ENCODE results near the gene PLEKHO2. TPM values are rescaled to one million over a fixed set of nuclear protein-coding genes. Genes with fewer than 3 reads are reported as not detected.
"Not testable (repeated sequence)": the region's sequence is repeated elsewhere in the genome, so short reads cannot be mapped to it uniquely, and the experiment has no call there.

PLEKHO2 gene, protein sequence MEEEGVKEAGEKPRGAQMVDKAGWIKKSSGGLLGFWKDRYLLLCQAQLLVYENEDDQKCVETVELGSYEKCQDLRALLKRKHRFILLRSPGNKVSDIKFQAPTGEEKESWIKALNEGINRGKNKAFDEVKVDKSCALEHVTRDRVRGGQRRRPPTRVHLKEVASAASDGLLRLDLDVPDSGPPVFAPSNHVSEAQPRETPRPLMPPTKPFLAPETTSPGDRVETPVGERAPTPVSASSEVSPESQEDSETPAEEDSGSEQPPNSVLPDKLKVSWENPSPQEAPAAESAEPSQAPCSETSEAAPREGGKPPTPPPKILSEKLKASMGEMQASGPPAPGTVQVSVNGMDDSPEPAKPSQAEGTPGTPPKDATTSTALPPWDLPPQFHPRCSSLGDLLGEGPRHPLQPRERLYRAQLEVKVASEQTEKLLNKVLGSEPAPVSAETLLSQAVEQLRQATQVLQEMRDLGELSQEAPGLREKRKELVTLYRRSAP
- 10 to 100 TPM in 1 of 4 donors, 1 to 10 TPM in 3; 4.7 to 18.2 (median 7.4) TPM for total RNA-seq

DNA sequence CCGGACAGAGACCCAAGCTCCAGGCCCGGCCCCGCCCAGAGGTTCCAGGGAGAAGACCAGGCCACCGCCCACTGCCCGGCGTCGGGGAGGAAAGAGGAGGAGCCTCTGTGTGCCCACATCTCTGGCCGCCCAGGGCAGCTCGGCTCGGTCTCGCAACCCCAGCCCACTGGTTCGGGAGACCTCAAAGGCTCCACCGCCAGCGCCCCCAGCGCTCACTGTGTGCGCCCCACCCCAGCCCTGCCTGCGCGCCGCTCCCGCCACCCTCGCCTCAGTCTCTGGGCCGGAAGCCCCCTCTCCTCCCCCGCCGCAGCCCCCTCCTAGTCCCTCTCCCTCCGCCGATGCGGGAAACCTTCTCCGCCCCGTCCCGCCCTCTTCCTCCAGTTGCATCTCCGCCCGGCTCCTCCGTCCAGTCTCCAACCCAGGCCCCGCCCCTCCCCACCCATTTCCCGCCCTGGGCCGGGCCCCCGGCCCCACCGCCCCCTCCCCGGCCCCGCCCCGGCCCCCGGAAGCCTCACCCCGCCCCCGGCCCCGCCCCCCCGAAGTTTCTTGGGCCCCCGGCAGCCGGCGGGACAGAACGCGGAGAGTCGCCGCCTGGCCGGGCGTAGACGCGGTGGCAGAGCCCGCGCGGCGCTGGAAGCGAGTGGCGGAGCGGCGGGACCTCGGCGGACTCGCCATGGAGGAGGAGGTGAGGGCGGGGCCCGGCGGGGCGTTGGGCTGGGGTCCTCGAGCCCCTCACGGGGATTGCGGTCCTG is at the start of gene PLEKHO2:
PLEKHO2 (plus strand) TSS at position 572 of the 752 bp plus-strand sequence; CDS start at position 674, 102 bp downstream.
- Histone ChIP-seq H3K4me3 (peak within 1 kb of the TSS; percentile 78 to 98 (median 88)), H3K27me3 (no peaks in the 10 kb centered on the region), H3K4me1 (peaks cover 0 to 36% (median 28%) of the 10 kb centered on the region in 4 donors), H3K9me3 (no peaks in the 10 kb centered on the region), H3K36me3 (no peaks in the 10 kb centered on the region), H3K27ac (peak within 1 kb of the TSS; percentile 91 to 96 (median 94))
- TF ChIP-seq, protein P1, sequence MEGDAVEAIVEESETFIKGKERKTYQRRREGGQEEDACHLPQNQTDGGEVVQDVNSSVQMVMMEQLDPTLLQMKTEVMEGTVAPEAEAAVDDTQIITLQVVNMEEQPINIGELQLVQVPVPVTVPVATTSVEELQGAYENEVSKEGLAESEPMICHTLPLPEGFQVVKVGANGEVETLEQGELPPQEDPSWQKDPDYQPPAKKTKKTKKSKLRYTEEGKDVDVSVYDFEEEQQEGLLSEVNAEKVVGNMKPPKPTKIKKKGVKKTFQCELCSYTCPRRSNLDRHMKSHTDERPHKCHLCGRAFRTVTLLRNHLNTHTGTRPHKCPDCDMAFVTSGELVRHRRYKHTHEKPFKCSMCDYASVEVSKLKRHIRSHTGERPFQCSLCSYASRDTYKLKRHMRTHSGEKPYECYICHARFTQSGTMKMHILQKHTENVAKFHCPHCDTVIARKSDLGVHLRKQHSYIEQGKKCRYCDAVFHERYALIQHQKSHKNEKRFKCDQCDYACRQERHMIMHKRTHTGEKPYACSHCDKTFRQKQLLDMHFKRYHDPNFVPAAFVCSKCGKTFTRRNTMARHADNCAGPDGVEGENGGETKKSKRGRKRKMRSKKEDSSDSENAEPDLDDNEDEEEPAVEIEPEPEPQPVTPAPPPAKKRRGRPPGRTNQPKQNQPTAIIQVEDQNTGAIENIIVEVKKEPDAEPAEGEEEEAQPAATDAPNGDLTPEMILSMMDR (IDR thresholded peaks at IDR 0.05) = peak in 2 of 6 experiments; percentile 23
- peak; percentile 29 to 62 for TF ChIP-seq POLR2A (IDR thresholded peaks at IDR 0.05)
- peak; percentile 89 to 97 (median 95) for DNase-seq

DNA sequence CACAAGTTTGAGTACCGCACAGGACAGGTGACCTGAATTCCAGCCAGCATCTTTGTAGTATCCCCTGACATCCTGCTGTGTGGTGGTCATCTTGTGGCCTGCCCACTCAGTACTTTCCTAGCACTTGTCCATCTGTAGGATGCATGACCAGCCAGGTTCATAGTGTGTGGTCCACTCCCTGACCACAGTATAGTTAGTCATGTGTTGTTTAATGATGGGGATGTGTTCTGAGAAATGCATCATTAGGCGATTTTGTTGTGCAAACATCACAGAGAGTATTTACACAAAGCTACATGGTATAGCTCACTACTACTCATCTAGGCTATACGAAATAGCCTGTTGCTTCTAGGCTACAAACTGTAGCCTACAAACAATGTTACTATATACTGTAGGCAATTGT is 49.4 kb upstream of the PLEKHO2 start:
- no peak for DNase-seq
- TF ChIP-seq, protein P1 (IDR thresholded peaks at IDR 0.05) = no peak
- no peak for TF ChIP-seq POLR2A (IDR thresholded peaks at IDR 0.05)
- no peak overlapping the region for H3K27ac ChIP-seq
- no peaks in the 10 kb centered on the region for H3K27me3 ChIP-seq
- H3K4me1 ChIP-seq = no peaks in the 10 kb centered on the region
- no peaks in the 10 kb centered on the region for H3K9me3 ChIP-seq
- H3K36me3 ChIP-seq = no peaks in the 10 kb centered on the region
- H3K4me3 ChIP-seq = no peak overlapping the region

DNA sequence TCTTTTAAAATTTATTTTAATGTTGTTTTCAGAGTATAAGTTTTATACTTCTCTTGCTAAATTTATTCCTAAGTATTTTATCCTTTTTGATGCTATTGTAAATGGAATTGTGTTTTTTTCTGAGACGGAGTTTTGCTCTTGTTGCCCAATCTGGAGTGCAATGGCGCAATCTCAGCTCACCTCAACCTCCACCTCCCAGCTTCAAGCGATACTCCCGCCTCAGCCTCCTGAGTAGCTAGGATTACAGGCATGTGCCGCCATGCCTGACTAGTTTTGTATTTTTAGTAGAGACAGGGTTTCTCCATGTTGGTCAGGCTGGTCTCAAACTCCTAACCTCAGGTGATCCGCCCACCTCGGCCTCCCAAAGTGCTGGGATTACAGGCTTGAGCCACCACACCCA is 46.4 kb upstream of the PLEKHO2 start:
- not testable (repeated sequence) for H3K9me3 ChIP-seq, H3K27ac ChIP-seq, H3K36me3 ChIP-seq, H3K27me3 ChIP-seq, H3K4me3 ChIP-seq, H3K4me1 ChIP-seq, DNase-seq

DNA sequence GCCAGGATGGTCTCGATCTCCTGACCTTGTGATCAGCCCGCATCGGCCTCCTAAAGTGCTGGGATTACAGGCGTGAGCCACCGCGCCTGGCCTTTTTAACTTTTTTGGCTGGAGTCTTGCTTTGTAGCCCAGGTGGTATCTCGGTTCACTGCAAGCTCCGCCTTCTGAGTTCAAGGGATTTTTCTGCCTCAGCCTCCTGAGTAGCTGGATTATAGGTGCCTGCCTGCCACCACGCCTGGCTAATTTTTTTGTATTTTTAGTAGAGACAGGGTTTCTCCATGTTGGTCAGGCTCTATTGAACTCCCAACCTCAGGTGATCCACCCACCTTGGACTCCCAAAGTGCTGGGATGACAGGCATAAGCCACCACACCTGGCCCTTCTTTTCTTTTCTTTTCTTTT is 45.8 kb upstream of the PLEKHO2 start:
- H3K27me3 ChIP-seq, H3K36me3 ChIP-seq, H3K27ac ChIP-seq, H3K9me3 ChIP-seq, H3K4me1 ChIP-seq, H3K4me3 ChIP-seq, DNase-seq: not testable (repeated sequence)

DNA sequence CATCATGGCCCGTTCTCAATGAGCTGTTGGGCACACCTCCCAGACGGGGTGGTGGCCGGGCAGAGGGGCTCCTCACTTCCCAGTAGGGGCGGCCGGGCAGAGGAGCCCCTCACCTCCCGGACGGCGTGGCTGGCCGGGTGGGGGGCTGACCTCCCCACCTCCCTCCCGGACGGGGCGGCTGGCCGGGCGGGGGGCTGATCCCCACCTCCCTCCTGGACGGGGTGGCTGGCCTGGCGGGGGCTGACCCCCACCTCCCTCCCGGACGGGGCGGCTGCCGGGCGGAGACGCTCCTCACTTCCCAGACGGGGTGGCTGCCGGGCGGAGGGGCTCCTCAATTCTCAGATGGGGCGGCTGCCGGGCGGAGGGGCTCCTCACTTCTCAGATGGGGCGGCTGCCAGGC is 42.8 kb upstream of the PLEKHO2 start:
- not testable (repeated sequence) for H3K9me3 ChIP-seq, DNase-seq, H3K4me1 ChIP-seq, H3K4me3 ChIP-seq, H3K27ac ChIP-seq, H3K27me3 ChIP-seq, H3K36me3 ChIP-seq

DNA sequence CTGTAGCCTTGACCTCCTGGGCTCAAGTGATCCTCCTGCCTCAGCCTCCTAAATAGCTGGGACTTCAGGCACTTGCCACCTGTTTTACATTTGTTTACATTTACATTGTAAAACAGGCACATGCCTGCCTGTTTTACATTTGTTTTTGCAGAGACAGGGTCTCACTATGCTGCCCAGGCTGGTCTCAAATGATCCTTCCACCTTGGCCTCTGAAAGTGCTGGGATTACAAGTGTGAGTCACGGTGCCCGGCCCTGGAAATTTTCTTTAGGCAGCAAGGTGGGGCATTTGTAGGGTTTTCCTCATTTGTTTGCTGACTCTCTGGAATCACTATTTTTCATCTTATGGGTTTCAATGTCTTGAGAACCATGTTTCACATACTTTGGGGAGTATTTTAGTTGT is 41.2 kb upstream of the PLEKHO2 start:
- Histone ChIP-seq H3K9me3 (no peaks in the 10 kb centered on the region), H3K27me3 (no peaks in the 10 kb centered on the region), H3K36me3 (no peaks in the 10 kb centered on the region), H3K4me1 (no peaks in the 10 kb centered on the region), H3K4me3 (no peak overlapping the region), H3K27ac (no peak overlapping the region)
- no peak for TF ChIP-seq POLR2A (IDR thresholded peaks at IDR 0.05)
- TF ChIP-seq, protein P1 (IDR thresholded peaks at IDR 0.05) = no peak
- DNase-seq = no peak

DNA sequence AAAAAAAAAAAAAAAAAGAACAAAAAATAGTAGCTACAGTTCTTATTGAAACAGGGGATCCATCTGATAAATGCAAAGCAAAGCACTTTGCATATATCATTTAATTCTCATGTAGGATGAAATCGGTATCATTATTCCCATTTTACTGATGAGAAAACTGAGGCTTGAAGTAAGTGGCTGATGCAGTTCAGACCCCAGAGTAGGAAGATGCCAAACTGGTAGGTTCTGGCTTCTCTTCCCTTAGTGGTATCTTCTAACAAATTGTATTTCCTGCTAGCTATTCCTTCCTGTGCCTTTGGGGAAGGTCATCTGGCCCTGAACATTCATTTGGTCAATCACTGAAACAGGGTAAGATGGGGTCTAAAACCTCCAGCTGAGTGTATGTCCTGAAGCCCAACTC is 38.2 kb upstream of the PLEKHO2 start:
- H3K27ac ChIP-seq = no peak overlapping the region
- H3K4me3 ChIP-seq = no peak overlapping the region
- no peaks in the 10 kb centered on the region for H3K9me3 ChIP-seq
- no peaks in the 10 kb centered on the region for H3K36me3 ChIP-seq
- no peaks in the 10 kb centered on the region for H3K27me3 ChIP-seq
- no peaks in the 10 kb centered on the region for H3K4me1 ChIP-seq
- no peak for DNase-seq
- no peak for TF ChIP-seq POLR2A (IDR thresholded peaks at IDR 0.05)
- TF ChIP-seq, protein P1 (IDR thresholded peaks at IDR 0.05) = no peak

Data from Peyer's patch (tissue), 4 donors.